Ovary (tissue), 3 donors: ENCODE measurements around the gene ZIC5.

Experiments
- POLR2A ChIP-seq: fragments of 450-650 bp; IDR thresholded peaks from one replicate; pipeline ENCODE4 v1.6.1; 2017; ENCODE audit warnings: antibody characterized with exemption, mild to moderate bottlenecking, moderate library complexity
- TF ChIP-seq, protein P1 (sequence below), 3 donors: fragments of 450-650 bp in 2 of 3; fragments of 200-600 bp in 1 of 3; IDR thresholded peaks; one replicate each; pipeline versions ENCODE4 v1.5.1 to v1.8.0; 2016 to 2022; ENCODE audit warnings: antibody characterized with exemption in 3 of 3, mild to moderate bottlenecking in 1 of 3
- donor health status: DM: no; HTN: no; CAD: no.

GRCh38 chr13:99961636-99962035 is 9.9 kb downstream of the ZIC5 start:
- no peak for TF ChIP-seq POLR2A
- TF ChIP-seq, protein P1, sequence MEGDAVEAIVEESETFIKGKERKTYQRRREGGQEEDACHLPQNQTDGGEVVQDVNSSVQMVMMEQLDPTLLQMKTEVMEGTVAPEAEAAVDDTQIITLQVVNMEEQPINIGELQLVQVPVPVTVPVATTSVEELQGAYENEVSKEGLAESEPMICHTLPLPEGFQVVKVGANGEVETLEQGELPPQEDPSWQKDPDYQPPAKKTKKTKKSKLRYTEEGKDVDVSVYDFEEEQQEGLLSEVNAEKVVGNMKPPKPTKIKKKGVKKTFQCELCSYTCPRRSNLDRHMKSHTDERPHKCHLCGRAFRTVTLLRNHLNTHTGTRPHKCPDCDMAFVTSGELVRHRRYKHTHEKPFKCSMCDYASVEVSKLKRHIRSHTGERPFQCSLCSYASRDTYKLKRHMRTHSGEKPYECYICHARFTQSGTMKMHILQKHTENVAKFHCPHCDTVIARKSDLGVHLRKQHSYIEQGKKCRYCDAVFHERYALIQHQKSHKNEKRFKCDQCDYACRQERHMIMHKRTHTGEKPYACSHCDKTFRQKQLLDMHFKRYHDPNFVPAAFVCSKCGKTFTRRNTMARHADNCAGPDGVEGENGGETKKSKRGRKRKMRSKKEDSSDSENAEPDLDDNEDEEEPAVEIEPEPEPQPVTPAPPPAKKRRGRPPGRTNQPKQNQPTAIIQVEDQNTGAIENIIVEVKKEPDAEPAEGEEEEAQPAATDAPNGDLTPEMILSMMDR (IDR thresholded peaks at IDR 0.05) = no peak
